ENCODE measurements around the gene SF3B6. TPM values are rescaled to one million over a fixed set of nuclear protein-coding genes. Genes with fewer than 3 reads are reported as not detected.

The SF3B6 gene
- polyA plus RNA-seq, 1 experiment, result 272 TPM

DNA sequence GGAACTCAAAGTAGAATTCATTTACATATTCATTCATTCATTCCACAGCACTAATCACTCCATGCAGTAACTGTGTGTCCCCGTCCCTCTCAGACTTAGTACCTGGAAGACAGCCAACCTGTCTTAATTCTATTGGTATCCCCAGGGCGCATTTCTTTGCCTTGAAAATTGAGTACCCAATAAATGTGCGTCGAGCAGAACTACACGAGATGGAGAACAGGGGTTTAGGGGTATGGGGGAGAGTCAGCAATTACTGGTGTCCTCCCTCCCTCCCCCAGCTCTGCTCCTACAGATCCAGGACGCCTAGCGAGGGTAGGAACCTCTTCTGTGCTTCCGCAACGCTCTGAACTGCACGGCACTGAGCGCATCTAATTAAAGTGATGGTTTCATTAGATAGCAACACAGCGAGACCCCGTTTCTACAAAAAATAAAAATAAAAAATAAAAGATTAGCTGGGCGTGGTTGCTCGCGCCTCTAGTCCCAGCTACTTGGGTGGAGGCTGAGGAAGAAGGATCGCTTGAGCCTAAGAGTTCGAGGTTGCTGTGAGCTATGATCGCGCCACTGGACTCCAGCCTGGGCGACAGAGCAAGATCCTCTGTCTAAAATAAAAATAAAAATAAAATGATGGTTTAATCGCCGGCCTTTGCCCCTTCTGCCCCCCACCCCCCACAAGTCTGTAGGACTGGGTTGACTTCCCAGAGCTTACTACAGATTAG, 27.2 kb downstream of the SF3B6 start:
- Histone ChIP-seq H3K27ac (ENCODE audit: low read depth, low read length) (no peak overlapping the region), H3K27me3 (ENCODE audit: control insufficient read depth, insufficient read depth, low read length) (no peaks in the 10 kb centered on the region), H3K9me3 (ENCODE audit: control insufficient read depth, insufficient read depth, low read length) (no peaks in the 10 kb centered on the region; the same call in 1 of the 2 replicates), H3K4me3 (ENCODE audit: low read depth, low read length) (peak overlapping the region; percentile 68)
- ChIA-PET POLR2A (interaction anchor here (0.6 to 2.2 kb wide), 4 partner anchors 27 to 122 kb away, joined by 3 to 9 read pairs (median 6); partner anchors contain the start of genes ATAD2B and SF3B6), CTCF (no interaction called here)
- TF ChIP-seq CTCF (IDR thresholded peaks at IDR 0.05; ENCODE audit: low read depth, low read length), result no peak
- no peak for DNase-seq (ENCODE audit: low read depth, low spot score)

DNA sequence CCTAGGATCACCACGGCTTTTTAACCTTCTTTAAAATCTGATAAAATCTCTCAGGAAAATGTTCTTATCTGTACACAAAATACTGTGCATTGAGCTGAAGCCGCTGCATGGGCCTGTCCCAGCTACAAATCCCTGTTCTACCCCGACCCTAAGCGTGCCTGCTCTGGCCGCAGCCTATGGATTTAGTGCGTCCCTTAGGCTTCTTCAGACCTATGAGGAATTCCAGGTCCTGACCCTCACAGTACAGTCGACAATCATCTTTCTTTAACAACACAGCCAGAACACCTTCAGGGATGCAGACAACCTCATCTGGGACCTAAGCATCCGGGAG, 28.5 kb downstream of the SF3B6 start:
- Histone ChIP-seq H3K9me3 (ENCODE audit: control insufficient read depth, insufficient read depth, low read length) (no peaks in the 10 kb centered on the region; the same call in 1 of the 2 replicates), H3K27me3 (ENCODE audit: control insufficient read depth, insufficient read depth, low read length) (no peaks in the 10 kb centered on the region), H3K27ac (ENCODE audit: low read depth, low read length) (no peak overlapping the region), H3K4me3 (ENCODE audit: low read depth, low read length) (no peak overlapping the region; the same call in 1 of the 2 replicates)
- TF ChIP-seq CTCF (IDR thresholded peaks at IDR 0.05; ENCODE audit: low read depth, low read length), result no peak
- ChIA-PET CTCF (interaction anchor here (1.1 to 2.1 kb wide), 4 partner anchors 23 to 223 kb away, joined by 3 to 8 read pairs (median 6); partner anchors contain the start of genes ATAD2B and TP53I3), POLR2A (interaction anchor here (0.6 to 1.5 kb wide), 11 partner anchors 8 to 223 kb away, joined by 3 to 18 read pairs (median 4); partner anchors contain the start of genes ATAD2B, SF3B6 and TP53I3)
- DNase-seq (ENCODE audit: low read depth, low spot score), result no peak

- CTCF ChIA-PET, result interaction anchor here (0.6 to 2.1 kb wide), 5 partner anchors 23 to 222 kb away, joined by 3 to 8 read pairs (median 6); partner anchors contain the start of genes ATAD2B and TP53I3
- peak; percentile 97 for DNase-seq (ENCODE audit: low read depth, low spot score)
- H3K4me3 ChIP-seq (ENCODE audit: low read depth, low read length), result peak within 1 kb of the TSS; percentile 91
- no peaks in the 10 kb centered on the region for H3K27me3 ChIP-seq (ENCODE audit: control insufficient read depth, insufficient read depth, low read length)
- no peak for TF ChIP-seq CTCF (IDR thresholded peaks at IDR 0.05; ENCODE audit: low read depth, low read length)
- H3K27ac ChIP-seq (ENCODE audit: low read depth, low read length), result peak within 1 kb of the TSS; percentile 31
- POLR2A ChIA-PET, result interaction anchor here (0.6 to 1.5 kb wide), 12 partner anchors 9 to 338 kb away, joined by 3 to 18 read pairs (median 4); partner anchors contain the start of genes ATAD2B, SF3B6 and TP53I3
- no peaks in the 10 kb centered on the region; the same call in 1 of the 2 replicates for H3K9me3 ChIP-seq (ENCODE audit: control insufficient read depth, insufficient read depth, low read length)
Observed at GRCh38 chr2:24046930-24047702, 29.0 kb downstream of the SF3B6 start, which contains the start of gene WDCP. Gene WDCP, minus strand, starts transcription at chr2:24047391. Its CDS starts 7,897 bp downstream, at chr2:24039494.

- DNase-seq (ENCODE audit: low read depth, low spot score), result no peak
- Histone ChIP-seq H3K9me3 (ENCODE audit: control insufficient read depth, insufficient read depth, low read length) (no peaks in the 10 kb centered on the region; the same call in 1 of the 2 replicates), H3K27me3 (ENCODE audit: control insufficient read depth, insufficient read depth, low read length) (no peaks in the 10 kb centered on the region), H3K4me3 (ENCODE audit: low read depth, low read length) (peak overlapping the region; percentile 91), H3K27ac (ENCODE audit: low read depth, low read length) (no peak overlapping the region)
- ChIA-PET POLR2A (interaction anchor here (0.6 to 1.5 kb wide), 4 partner anchors 38 to 338 kb away, joined by 5 to 9 read pairs (median 7); partner anchors contain the start of genes ATAD2B and TP53I3), CTCF (interaction anchor here (0.6 to 2.1 kb wide), 4 partner anchors 37 to 222 kb away, joined by 3 to 8 read pairs (median 6); partner anchors contain the start of genes ATAD2B and TP53I3)
- no peak for TF ChIP-seq CTCF (IDR thresholded peaks at IDR 0.05; ENCODE audit: low read depth, low read length)
Observed at GRCh38 chr2:24046599-24046929, 29.6 kb downstream of the SF3B6 start.
